SH-SY5Y (cell line): ENCODE results near the gene NUDT7.

Source experiments
- GATA2 ChIP-seq: IDR thresholded peaks from 2 replicates; pipeline ENCODE4 v1.6.1; 2011; ENCODE audit warnings: mild to moderate bottlenecking, low read depth, low read length
- GATA3 ChIP-seq: IDR thresholded peaks from 2 replicates; pipeline ENCODE4 v1.6.1; 2011; ENCODE audit warnings: low read depth, mild to moderate bottlenecking, low read length, moderate library complexity

GRCh38 chr16:77715145-77715544 is 7.2 kb upstream of the NUDT7 start:
- TF ChIP-seq GATA2, result no peak
- no peak for TF ChIP-seq GATA3
